HepG2 (cell line): ENCODE measurements around the gene DEUP1. TPM values are rescaled to one million over a fixed set of nuclear protein-coding genes. Genes with fewer than 3 reads are reported as not detected.

Experiments
- ATAC-seq: fragments of 200-7000 bp; cut with Tn5 transposase; 3 replicates; pipeline ENCODE4 v1.9.1; 2020; ENCODE audit warnings: mild to moderate bottlenecking, moderate library complexity
- Bru-seq: library from RNA; stranded (reverse); fragments of 400-500 nt; gene quantifications from one replicate; lab custom pipeline; 2021; lab: Mats Ljungman, UMichigan
- BruChase-seq, 2 experiments: library from RNA; stranded (reverse); fragments of 400-500 nt; gene quantifications; one replicate each; lab custom pipeline; 2021; lab: Mats Ljungman, UMichigan
- BruUV-seq: library from RNA; stranded (reverse); fragments of 400-500 nt; replicated peaks from 2 replicates; lab custom pipeline; 2021; lab: Mats Ljungman, UMichigan
- CTCF ChIA-PET: fragments of 300-600 bp; formaldehyde crosslinking; extraction: SDS; loops from one replicate; lab custom pipeline; 2021; ENCODE audit warnings: low total read pairs, inconsistent platforms, low intra/inter-chr PET ratio; lab: Yijun Ruan, JAX
- POLR2A ChIA-PET: fragments of 350-600 bp; sonication (Branson Sonifier 250); formaldehyde crosslinking; loops from one replicate; lab custom pipeline; 2020; ENCODE audit warnings: antibody characterized with exemption, inconsistent platforms; lab: Yijun Ruan, JAX
- DNase-seq: peaks from one replicate; pipeline ENCODE4 v3.0.0-alpha.2; 2015; ENCODE audit warnings: low spot score
- FAIRE-seq: peaks from 3 replicates; lab custom pipeline; 2011; peaks lifted over from hg19 to GRCh38; lab: Jason Lieb, UNC
- H2AFZ ChIP-seq: one replicate; pipeline ENCODE4 v1.6.1; 2011; ENCODE audit warnings: low read length, inconsistent platforms
- H3K27ac ChIP-seq: fragments of 300-600 bp; 3 replicates; pipeline ENCODE4 v1.8.0; 2011; ENCODE audit warnings: mixed run types, mild to moderate bottlenecking, mixed read lengths, low read length, inconsistent platforms; ENCODE audit not compliant: insufficient read depth; ENCODE audit errors: extremely low read length
- H3K27me3 ChIP-seq, 2 experiments: fragments of 200-600 bp in 1 of 2; 2 replicates in 1 of 2; 3 replicates in 1 of 2; pipeline versions ENCODE4 v1.6.0 to v1.8.0; 2011; ENCODE audit warnings: low read length in 2 of 2, mild to moderate bottlenecking in 2 of 2, moderate library complexity in 2 of 2, inconsistent platforms in 1 of 2; ENCODE audit not compliant: insufficient read depth in 2 of 2, control insufficient read depth in 1 of 2
- H3K36me3 ChIP-seq, 2 experiments: fragments of 200-600 bp in 1 of 2; replicated peaks in 1 of 2; 2 replicates in 1 of 2; 3 replicates in 1 of 2; pipeline versions ENCODE4 v1.5.1 to v1.8.0; 2011; ENCODE audit warnings: low read length in 2 of 2, inconsistent platforms in 1 of 2; ENCODE audit not compliant: insufficient read depth in 2 of 2, control insufficient read depth in 1 of 2
- H3K4me1 ChIP-seq: 2 replicates; pipeline ENCODE4 v1.5.1; 2012; ENCODE audit warnings: low read length, inconsistent platforms; ENCODE audit not compliant: insufficient read depth
- H3K4me2 ChIP-seq: 2 replicates; pipeline ENCODE4 v1.6.0; 2011; ENCODE audit warnings: low read depth, low read length, inconsistent platforms
- H3K4me3 ChIP-seq, 3 experiments: fragments of 200-600 bp in 1 of 3; sonication (generic), shearing (Covaris generic) in 1 of 3; replicated peaks in 1 of 3; 2 replicates each; pipeline ENCODE4 v1.5.1; 2011 to 2016; ENCODE audit warnings: low read length in 3 of 3, inconsistent platforms in 2 of 3, low read depth in 2 of 3, mild to moderate bottlenecking in 2 of 3, control low read depth in 1 of 3, mixed read lengths in 1 of 3; ENCODE audit not compliant: insufficient read depth in 1 of 3
- H3K79me2 ChIP-seq: one replicate; pipeline ENCODE4 v1.6.1; 2011; ENCODE audit warnings: low read length, inconsistent platforms; ENCODE audit not compliant: insufficient read depth
- H3K9ac ChIP-seq: 2 replicates; pipeline ENCODE4 v1.6.0; 2011; ENCODE audit warnings: mild to moderate bottlenecking, low read depth, low read length, inconsistent platforms; ENCODE audit not compliant: insufficient read depth
- H3K9me3 ChIP-seq: 2 replicates; pipeline ENCODE4 v1.5.1; 2012; ENCODE audit warnings: mild to moderate bottlenecking, low read length
- H4K20me1 ChIP-seq: 2 replicates; pipeline ENCODE4 v1.6.0; 2011; ENCODE audit warnings: inconsistent platforms, mild to moderate bottlenecking, low read length, moderate library complexity; ENCODE audit not compliant: insufficient read depth
- ATF1 ChIP-seq: IDR thresholded peaks from 2 replicates; pipeline ENCODE4 v1.6.1; 2016; ENCODE audit warnings: mild to moderate bottlenecking, control low read depth
- EHMT2 ChIP-seq: fragments of 200-600 bp; sonication (generic); IDR thresholded peaks from 2 replicates; pipeline ENCODE4 v1.7.0; 2017; ENCODE audit warnings: antibody characterized with exemption, low read depth, low read length, borderline replicate concordance
- GATA4 ChIP-seq: sonication (generic); IDR thresholded peaks from 2 replicates; pipeline ENCODE4 v1.6.1; 2016; ENCODE audit warnings: antibody characterized with exemption, low read depth, borderline replicate concordance
- SMYD3 ChIP-seq: sonication (generic); formaldehyde crosslinking; IDR thresholded peaks from 2 replicates; pipeline ENCODE4 v1.8.1; 2023; ENCODE audit warnings: mild to moderate bottlenecking, missing genetic modification reagents
- STAT5B ChIP-seq: sonication (generic); formaldehyde crosslinking; IDR thresholded peaks from 2 replicates; pipeline ENCODE4 v1.4.0; 2020; ENCODE audit warnings: missing genetic modification reagents
- ZMYM3 ChIP-seq: sonication (generic); formaldehyde crosslinking; IDR thresholded peaks from 2 replicates; pipeline ENCODE4 v1.5.1; 2020; ENCODE audit warnings: mild to moderate bottlenecking, missing genetic modification reagents
- ZNF496 ChIP-seq: sonication (generic); formaldehyde crosslinking; IDR thresholded peaks from 2 replicates; pipeline ENCODE4 v1.8.1; 2023; ENCODE audit warnings: mild to moderate bottlenecking, moderate library complexity, missing genetic modification reagents; ENCODE audit not compliant: insufficient replicate concordance
- ZSCAN22 ChIP-seq: sonication (generic); formaldehyde crosslinking; IDR thresholded peaks from 2 replicates; pipeline ENCODE4 v1.4.0; 2020; ENCODE audit warnings: mild to moderate bottlenecking, missing genetic modification reagents
- WGBS: methylation state at CpG from one replicate; pipeline ENCODE4 v1.1.6; 2017; ENCODE audit warnings: low lambda C conversion rate; 5-methylcytosine and 5-hydroxymethylcytosine counted together
- in situ Hi-C: cut with HindIII; loops from 2 replicates; pipeline ENCODE4 v1.10.0; 2017; ENCODE audit warnings: low pct_unique_long_range_greater_than_20kb; ENCODE audit not compliant: extremely low pct_ligation_motif_present
- intact Hi-C: fragments of 100-400 bp; cut with micrococcal nuclease; formaldehyde crosslinking; loops from one replicate; pipeline ENCODE4 v1.10.0; 2022; ENCODE audit not compliant: unreplicated experiment
- long read RNA-seq, 2 experiments: library from RNA in 1 of 2; library from polyadenylated mRNA in 1 of 2; stranded (forward) in 1 of 2; unstranded in 1 of 2; transcript quantifications; one replicate each; pipeline ENCODE4 v2.0.0, GENCODE V29; 2019 to 2022
- polyA minus RNA-seq, 3 experiments: library from RNA; depleted of rRNA, polyadenylated mRNA; stranded (reverse); fragments of >200 nt; gene quantifications; 2 replicates each; pipeline ENCODE4 v1.2.3, GENCODE V29; 2011; ENCODE audit warnings: low replicate concordance in 1 of 3
- polyA plus RNA-seq, 8 experiments: library from polyadenylated mRNA; depleted of rRNA in 3 of 8; stranded (reverse) in 7 of 8; unstranded in 1 of 8; fragments of >200 nt; fragmentation: Illumina TruSeq in 4 of 8; extraction: Trizol in 4 of 8; gene quantifications; 2 replicates each; pipeline versions ENCODE4 v1.2.1 to v1.2.3, GENCODE V29; 2011 to 2016; ENCODE audit warnings: low read depth in 4 of 8, missing spikeins in 1 of 8, mixed read lengths in 1 of 8; ENCODE audit not compliant: insufficient read depth in 1 of 8
- total RNA-seq, 5 experiments: library from RNA; depleted of rRNA; stranded (reverse); fragments of >200 nt; fragmentation: Illumina TruSeq; extraction: Trizol; gene quantifications; 2 replicates each; pipeline ENCODE4 v1.2.3, GENCODE V29; 2016; ENCODE audit warnings: low read depth in 1 of 5
- TF ChIP-seq, protein P1 (sequence below): sonication (generic); formaldehyde crosslinking; IDR thresholded peaks from 2 replicates; pipeline ENCODE4 v1.4.0; 2020; ENCODE audit warnings: mild to moderate bottlenecking, missing genetic modification reagents
- TF ChIP-seq, protein P2 (sequence below): sonication (generic); formaldehyde crosslinking; IDR thresholded peaks from 2 replicates; pipeline ENCODE4 v1.4.0; 2020; ENCODE audit warnings: missing genetic modification reagents

The DEUP1 gene, protein sequence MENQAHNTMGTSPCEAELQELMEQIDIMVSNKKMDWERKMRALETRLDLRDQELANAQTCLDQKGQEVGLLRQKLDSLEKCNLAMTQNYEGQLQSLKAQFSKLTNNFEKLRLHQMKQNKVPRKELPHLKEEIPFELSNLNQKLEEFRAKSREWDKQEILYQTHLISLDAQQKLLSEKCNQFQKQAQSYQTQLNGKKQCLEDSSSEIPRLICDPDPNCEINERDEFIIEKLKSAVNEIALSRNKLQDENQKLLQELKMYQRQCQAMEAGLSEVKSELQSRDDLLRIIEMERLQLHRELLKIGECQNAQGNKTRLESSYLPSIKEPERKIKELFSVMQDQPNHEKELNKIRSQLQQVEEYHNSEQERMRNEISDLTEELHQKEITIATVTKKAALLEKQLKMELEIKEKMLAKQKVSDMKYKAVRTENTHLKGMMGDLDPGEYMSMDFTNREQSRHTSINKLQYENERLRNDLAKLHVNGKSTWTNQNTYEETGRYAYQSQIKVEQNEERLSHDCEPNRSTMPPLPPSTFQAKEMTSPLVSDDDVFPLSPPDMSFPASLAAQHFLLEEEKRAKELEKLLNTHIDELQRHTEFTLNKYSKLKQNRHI
- total RNA-seq (2016; rRNA removed; fragmentation: Illumina TruSeq; extraction: Trizol) (not detected in 2 replicates), polyA plus RNA-seq (2011; rRNA removed) (not detected in 2 replicates), polyA minus RNA-seq (2011; rRNA and poly(A)+ RNA removed; ENCODE audit: low replicate concordance) (not detected in 2 replicates), Bru-seq, nascent RNA (percentile 5 among the genes with signal in this experiment), BruChase-seq, experiment 1, labeled RNA remaining after a 6-hour chase (percentile 1 among the genes with signal in this experiment), BruChase-seq, experiment 2, labeled RNA remaining after a 2-hour chase (percentile 6 among the genes with signal in this experiment)
- not detected in 2 replicates for total RNA-seq (2016; cell fraction: cytosol; rRNA removed; fragmentation: Illumina TruSeq; extraction: Trizol; ENCODE audit: low read depth)
- total RNA-seq (2016; cell fraction: insoluble cytoplasmic fraction; rRNA removed; fragmentation: Illumina TruSeq; extraction: Trizol) = not detected in 2 replicates
- total RNA-seq (2016; cell fraction: membrane; rRNA removed; fragmentation: Illumina TruSeq; extraction: Trizol) = not detected in 2 replicates
- total RNA-seq (2016; cell fraction: nucleus; rRNA removed; fragmentation: Illumina TruSeq; extraction: Trizol) = not detected in 2 replicates
- polyA plus RNA-seq (2011; cell fraction: cytosol; rRNA removed) = not detected in 2 replicates
- not detected in 2 replicates for polyA plus RNA-seq (2011; cell fraction: nucleus; rRNA removed)
- not detected in 2 replicates for polyA plus RNA-seq (2012)
- polyA plus RNA-seq (2016; cell fraction: cytosol; fragmentation: Illumina TruSeq; extraction: Trizol; ENCODE audit: low read depth) = not detected in 2 replicates
- polyA plus RNA-seq (2016; cell fraction: insoluble cytoplasmic fraction; fragmentation: Illumina TruSeq; extraction: Trizol; ENCODE audit: low read depth) = not detected in 2 replicates
- not detected in 2 replicates for polyA plus RNA-seq (2016; cell fraction: membrane; fragmentation: Illumina TruSeq; extraction: Trizol; ENCODE audit: low read depth)
- polyA plus RNA-seq (2016; cell fraction: nucleus; fragmentation: Illumina TruSeq; extraction: Trizol; ENCODE audit: insufficient read depth, low read depth) = not detected in 2 replicates
- not detected in 2 replicates for polyA minus RNA-seq (2011; cell fraction: cytosol; rRNA and poly(A)+ RNA removed)
- polyA minus RNA-seq (2011; cell fraction: nucleus; rRNA and poly(A)+ RNA removed) = not detected in 2 replicates
- long read RNA-seq, experiment 1 = 0 reads
- long read RNA-seq, experiment 2 = 0 reads

DNA sequence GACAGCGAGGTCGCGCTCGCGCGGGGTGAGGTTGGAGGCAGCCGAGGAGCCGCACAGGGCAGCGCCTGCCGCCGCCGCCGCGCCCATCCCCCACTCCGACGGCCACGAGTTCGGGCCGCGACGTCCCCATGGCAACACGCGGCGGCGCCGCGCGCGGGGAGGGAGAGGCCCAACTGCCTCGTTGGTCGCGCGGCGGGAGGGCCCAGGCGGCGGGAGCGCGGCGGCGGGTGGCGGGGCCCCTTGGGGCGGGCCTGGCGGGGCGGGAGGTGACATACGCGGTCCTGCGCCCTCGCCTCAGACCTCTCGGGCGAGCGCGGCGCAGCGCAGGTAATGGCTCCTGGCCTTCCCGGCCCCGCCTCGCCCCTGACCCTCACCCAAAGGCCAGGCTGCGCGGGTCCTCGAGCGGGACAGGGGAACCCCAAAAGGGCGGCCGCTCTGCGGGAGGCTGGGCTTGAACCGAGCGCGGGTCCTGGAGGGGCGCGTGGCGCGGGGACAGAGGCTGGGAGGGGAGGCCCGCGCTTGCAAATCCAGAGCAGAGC lies at the start of gene DEUP1:
DEUP1 (plus strand) TSS at position 297 of the 539 bp plus-strand sequence. CDS start 1,518 bp downstream, outside the sequence.
- H3K4me2 ChIP-seq = no peak within 1 kb of the TSS
- in situ Hi-C loops = no loop called here
- H3K4me1 ChIP-seq = no peaks in the 10 kb centered on the region
- no peaks in the 10 kb centered on the region for H3K36me3 ChIP-seq
- TF ChIP-seq, protein P1, sequence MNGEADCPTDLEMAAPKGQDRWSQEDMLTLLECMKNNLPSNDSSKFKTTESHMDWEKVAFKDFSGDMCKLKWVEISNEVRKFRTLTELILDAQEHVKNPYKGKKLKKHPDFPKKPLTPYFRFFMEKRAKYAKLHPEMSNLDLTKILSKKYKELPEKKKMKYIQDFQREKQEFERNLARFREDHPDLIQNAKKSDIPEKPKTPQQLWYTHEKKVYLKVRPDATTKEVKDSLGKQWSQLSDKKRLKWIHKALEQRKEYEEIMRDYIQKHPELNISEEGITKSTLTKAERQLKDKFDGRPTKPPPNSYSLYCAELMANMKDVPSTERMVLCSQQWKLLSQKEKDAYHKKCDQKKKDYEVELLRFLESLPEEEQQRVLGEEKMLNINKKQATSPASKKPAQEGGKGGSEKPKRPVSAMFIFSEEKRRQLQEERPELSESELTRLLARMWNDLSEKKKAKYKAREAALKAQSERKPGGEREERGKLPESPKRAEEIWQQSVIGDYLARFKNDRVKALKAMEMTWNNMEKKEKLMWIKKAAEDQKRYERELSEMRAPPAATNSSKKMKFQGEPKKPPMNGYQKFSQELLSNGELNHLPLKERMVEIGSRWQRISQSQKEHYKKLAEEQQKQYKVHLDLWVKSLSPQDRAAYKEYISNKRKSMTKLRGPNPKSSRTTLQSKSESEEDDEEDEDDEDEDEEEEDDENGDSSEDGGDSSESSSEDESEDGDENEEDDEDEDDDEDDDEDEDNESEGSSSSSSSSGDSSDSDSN (CRISPR knock-in tag) = no peak
- TF ChIP-seq STAT5B (CRISPR knock-in tag) (no peak), ZNF496 (CRISPR knock-in tag) (no peak), SMYD3 (no peak), ZMYM3 (CRISPR knock-in tag) (no peak), EHMT2 (no peak), GATA4 (no peak), ATF1 (no peak), ZSCAN22 (CRISPR knock-in tag) (no peak)
- TF ChIP-seq, protein P2, sequence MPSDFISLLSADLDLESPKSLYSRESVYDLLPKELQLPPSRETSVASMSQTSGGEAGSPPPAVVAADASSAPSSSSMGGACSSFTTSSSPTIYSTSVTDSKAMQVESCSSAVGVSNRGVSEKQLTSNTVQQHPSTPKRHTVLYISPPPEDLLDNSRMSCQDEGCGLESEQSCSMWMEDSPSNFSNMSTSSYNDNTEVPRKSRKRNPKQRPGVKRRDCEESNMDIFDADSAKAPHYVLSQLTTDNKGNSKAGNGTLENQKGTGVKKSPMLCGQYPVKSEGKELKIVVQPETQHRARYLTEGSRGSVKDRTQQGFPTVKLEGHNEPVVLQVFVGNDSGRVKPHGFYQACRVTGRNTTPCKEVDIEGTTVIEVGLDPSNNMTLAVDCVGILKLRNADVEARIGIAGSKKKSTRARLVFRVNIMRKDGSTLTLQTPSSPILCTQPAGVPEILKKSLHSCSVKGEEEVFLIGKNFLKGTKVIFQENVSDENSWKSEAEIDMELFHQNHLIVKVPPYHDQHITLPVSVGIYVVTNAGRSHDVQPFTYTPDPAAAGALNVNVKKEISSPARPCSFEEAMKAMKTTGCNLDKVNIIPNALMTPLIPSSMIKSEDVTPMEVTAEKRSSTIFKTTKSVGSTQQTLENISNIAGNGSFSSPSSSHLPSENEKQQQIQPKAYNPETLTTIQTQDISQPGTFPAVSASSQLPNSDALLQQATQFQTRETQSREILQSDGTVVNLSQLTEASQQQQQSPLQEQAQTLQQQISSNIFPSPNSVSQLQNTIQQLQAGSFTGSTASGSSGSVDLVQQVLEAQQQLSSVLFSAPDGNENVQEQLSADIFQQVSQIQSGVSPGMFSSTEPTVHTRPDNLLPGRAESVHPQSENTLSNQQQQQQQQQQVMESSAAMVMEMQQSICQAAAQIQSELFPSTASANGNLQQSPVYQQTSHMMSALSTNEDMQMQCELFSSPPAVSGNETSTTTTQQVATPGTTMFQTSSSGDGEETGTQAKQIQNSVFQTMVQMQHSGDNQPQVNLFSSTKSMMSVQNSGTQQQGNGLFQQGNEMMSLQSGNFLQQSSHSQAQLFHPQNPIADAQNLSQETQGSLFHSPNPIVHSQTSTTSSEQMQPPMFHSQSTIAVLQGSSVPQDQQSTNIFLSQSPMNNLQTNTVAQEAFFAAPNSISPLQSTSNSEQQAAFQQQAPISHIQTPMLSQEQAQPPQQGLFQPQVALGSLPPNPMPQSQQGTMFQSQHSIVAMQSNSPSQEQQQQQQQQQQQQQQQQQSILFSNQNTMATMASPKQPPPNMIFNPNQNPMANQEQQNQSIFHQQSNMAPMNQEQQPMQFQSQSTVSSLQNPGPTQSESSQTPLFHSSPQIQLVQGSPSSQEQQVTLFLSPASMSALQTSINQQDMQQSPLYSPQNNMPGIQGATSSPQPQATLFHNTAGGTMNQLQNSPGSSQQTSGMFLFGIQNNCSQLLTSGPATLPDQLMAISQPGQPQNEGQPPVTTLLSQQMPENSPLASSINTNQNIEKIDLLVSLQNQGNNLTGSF = no peak
- TF ChIP-seq, all 625 proteins: peak for 0
- H3K9ac ChIP-seq = no peak within 1 kb of the TSS
- WGBS = 72% methylated on average over 35 of the region's 73 CpGs
- no peak within 1 kb of the TSS for H3K27ac ChIP-seq
- H3K4me3 ChIP-seq = no peak within 1 kb of the TSS
- H2AFZ ChIP-seq = no peak within 1 kb of the TSS
- POLR2A ChIA-PET = no interaction called here
- H3K79me2 ChIP-seq = no peaks in the 10 kb centered on the region
- no peaks in the 10 kb centered on the region for H4K20me1 ChIP-seq
- H3K9me3 ChIP-seq = no peaks in the 10 kb centered on the region
- BruUV-seq = no TSS peak
- peaks cover 0 to 3% of the 10 kb centered on the region in 2 experiments; a peak in 1 of 5 replicates for H3K27me3 ChIP-seq
- DNase-seq (no peak), ATAC-seq (no peak), FAIRE-seq (no peak)
- intact Hi-C loops = no loop called here
- CTCF ChIA-PET = no interaction called here
